Measurements from ENCODE around the gene NPAS2. TPM values are rescaled to one million over a fixed set of nuclear protein-coding genes. Genes with fewer than 3 reads are reported as not detected.

The NPAS2 gene
- total RNA-seq, 2 experiments from 2014 or later = 0.55 to 1.4 TPM

DNA sequence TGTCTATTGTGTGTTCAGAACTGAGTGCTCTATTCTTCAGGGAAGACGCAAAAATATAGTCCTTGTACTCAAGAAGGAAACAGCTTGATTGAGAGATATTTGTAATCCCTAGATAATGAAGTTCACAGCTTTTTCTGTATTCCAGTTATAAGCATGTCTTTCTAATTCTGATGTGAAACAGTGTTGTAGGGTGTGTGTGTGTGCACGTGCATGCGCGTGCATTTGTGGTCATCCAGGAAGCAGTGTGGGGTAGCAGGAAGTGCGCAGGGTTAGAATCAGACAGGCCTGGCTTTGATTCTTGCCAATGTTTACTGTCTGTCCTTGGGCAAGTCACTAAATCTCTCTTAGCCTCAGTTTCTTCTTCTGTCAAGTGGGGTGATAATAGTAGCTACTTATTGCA, 87.9 kb downstream of the NPAS2 start:
- no peak for DNase-seq
- ChIA-PET CTCF (no interaction called here), POLR2A (no interaction called here)
- Mint-ChIP-seq H3K36me3 (ENCODE audit: low read depth) (no peaks in the 10 kb centered on the region), H3K4me1 (no peaks in the 10 kb centered on the region), H3K27ac (no peak overlapping the region), H3K4me3 (no peak overlapping the region), H3K9me3 (no peaks in the 10 kb centered on the region), H3K27me3 (peaks cover 13% of the 10 kb centered on the region)

DNA sequence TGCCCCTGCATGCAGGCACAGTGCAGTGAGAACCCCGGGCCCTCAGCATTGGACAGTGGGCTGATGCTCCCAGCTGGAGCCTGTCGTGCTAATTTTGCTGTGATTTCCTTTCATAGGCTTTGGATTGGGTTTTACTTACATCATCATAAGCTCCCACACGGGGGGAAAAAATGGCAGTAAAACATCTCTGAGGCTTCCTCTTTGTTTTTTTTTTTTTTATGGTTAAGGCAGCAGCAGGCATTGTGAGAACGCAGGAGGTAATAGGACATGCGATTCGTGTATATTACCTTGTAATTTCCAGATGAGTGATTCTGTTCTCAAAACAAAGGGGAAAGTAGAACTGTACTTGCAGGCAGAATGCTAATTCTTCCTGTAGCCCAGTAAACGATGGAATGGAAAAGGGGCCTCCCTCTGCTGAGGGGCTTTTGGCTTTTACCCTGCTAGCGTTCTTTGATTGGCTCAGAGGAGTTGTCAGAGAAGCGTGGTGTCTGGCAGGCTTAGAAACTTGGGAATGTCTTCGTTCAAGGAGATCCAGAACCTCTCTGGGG, 89.7 kb downstream of the NPAS2 start:
- DNase-seq = no peak
- H3K9me3 Mint-ChIP-seq = no peaks in the 10 kb centered on the region
- peaks cover 13% of the 10 kb centered on the region for H3K27me3 Mint-ChIP-seq
- H3K4me3 Mint-ChIP-seq = no peak overlapping the region
- no peaks in the 10 kb centered on the region for H3K36me3 Mint-ChIP-seq (ENCODE audit: low read depth)
- ChIA-PET POLR2A (no interaction called here), CTCF (interaction anchor here (0.6 kb wide), 1 partner anchor 365 kb away, joined by 3 read pairs; no protein-coding TSS in a partner anchor)
- H3K4me1 Mint-ChIP-seq = no peaks in the 10 kb centered on the region
- no peak overlapping the region for H3K27ac Mint-ChIP-seq

DNA sequence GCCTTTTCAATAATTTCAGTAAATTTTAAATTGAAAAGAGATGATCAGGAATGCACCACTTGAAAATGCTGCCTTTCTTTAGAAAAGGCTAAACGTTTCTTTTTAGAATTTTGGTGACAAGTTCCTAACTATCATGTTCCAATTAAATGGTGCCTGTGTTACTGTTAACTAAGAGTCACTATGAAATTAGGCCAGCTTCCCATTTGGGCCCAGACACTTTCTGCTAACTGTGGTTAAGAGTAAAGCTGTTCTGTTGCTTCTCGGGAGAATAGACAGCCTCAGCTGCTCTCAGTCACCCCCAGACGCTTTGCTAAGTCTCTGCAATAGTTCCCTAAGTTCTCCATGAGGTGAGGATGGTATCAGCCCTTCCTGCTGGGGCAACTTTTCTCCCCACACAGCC, 90.2 kb downstream of the NPAS2 start:
- Mint-ChIP-seq H3K27me3 (peaks cover 13% of the 10 kb centered on the region), H3K4me3 (no peak overlapping the region), H3K4me1 (no peaks in the 10 kb centered on the region), H3K36me3 (ENCODE audit: low read depth) (no peaks in the 10 kb centered on the region), H3K27ac (no peak overlapping the region), H3K9me3 (no peaks in the 10 kb centered on the region)
- ChIA-PET POLR2A (no interaction called here), CTCF (no interaction called here)
- no peak for DNase-seq

DNA sequence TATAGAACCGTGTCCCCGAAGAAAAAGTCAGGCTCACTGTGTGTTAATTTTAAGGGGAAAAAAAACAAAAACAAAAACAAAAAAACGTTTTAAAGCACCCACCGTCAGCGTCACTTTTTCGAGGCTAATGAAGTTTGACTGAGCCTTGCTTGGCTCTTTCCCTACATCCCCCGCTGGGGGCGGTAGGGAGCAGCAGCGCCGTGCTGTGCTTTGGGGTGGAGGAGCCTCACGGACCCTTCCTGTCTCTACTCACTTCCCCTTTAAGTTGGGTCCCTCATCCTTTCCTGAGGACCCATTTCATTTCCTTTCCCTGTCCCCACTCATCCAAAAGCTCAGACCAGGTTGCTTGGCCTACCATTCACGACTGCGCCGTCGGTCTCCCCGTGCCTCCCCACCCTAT, 99.4 kb downstream of the NPAS2 start:
- Mint-ChIP-seq H3K4me1 (peaks cover 1% of the 10 kb centered on the region), H3K27me3 (peaks cover 12% of the 10 kb centered on the region), H3K36me3 (ENCODE audit: low read depth) (no peaks in the 10 kb centered on the region), H3K27ac (no peak overlapping the region), H3K4me3 (no peak overlapping the region), H3K9me3 (no peaks in the 10 kb centered on the region)
- ChIA-PET POLR2A (no interaction called here), CTCF (interaction anchor here (1.4 to 2.1 kb wide), 2 partner anchors 10 to 37 kb away, joined by 3 to 11 read pairs; no protein-coding TSS in a partner anchor)
- DNase-seq = no peak

DNA sequence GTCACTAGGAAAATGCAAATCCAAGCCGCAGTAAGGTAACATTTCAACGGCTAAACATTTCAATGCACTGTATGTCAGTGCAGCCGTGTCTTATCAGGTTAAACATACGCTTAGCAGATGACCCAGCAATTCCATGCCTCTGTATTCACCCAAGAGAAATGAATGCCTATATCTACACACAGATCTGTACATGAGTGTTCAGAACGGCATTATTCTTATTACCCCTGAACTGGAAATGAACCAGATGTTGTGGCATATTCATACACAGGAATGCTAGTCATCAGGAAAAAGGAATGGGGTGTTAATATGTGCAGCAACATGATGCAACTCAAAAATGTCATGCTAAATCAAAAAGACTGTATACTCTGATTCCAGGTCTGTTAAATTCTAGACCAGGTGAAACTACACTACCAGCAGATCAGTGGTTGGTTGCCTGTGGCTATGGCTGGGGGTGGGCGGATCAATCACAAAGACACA, 101.8 kb downstream of the NPAS2 start:
- Mint-ChIP-seq H3K4me1 (peaks cover 16% of the 10 kb centered on the region), H3K27ac (no peak overlapping the region), H3K9me3 (no peaks in the 10 kb centered on the region), H3K36me3 (ENCODE audit: low read depth) (no peaks in the 10 kb centered on the region), H3K27me3 (peaks cover 9% of the 10 kb centered on the region), H3K4me3 (no peak overlapping the region)
- no peak for DNase-seq
- ChIA-PET CTCF (no interaction called here), POLR2A (no interaction called here)

DNA sequence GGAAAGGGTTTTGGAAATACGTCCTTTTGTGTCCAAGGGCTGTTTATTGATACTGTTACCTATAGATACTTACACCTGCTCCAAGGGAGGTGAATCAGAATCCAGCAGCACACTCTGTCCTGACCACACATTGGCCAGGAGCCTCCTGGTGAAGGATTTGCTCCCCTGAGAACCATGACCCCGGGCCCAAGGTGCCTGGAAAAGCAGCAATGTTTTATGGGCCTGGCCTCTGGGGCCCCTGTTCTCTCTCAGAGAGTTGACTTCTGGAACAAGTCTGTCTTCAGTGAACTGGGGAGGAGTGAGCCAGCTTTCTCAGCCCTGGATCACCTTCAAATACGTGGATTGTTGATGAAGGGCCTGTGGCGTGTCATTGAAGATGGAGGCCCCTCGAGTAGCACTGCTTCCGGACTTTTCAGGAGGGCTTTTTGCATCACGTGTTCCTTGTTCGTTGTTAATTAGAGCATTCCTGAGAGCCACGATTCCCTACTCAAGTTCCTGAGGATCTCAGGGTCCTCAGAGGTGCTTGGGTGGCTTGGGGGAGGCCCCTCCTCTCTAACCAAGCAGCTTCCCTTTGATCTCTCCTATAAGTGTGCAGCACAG, 103.6 kb downstream of the NPAS2 start:
- H3K36me3 Mint-ChIP-seq (ENCODE audit: low read depth) = no peaks in the 10 kb centered on the region
- ChIA-PET POLR2A (interaction anchor here (1.9 kb wide), 1 partner anchor 17 kb away, joined by 9 read pairs; no protein-coding TSS in a partner anchor), CTCF (no interaction called here)
- no peaks in the 10 kb centered on the region for H3K9me3 Mint-ChIP-seq
- H3K27ac Mint-ChIP-seq = no peak overlapping the region
- peaks cover under 1% of the 10 kb centered on the region for H3K27me3 Mint-ChIP-seq
- H3K4me1 Mint-ChIP-seq = peaks cover 16% of the 10 kb centered on the region
- DNase-seq = no peak
- H3K4me3 Mint-ChIP-seq = no peak overlapping the region

DNA sequence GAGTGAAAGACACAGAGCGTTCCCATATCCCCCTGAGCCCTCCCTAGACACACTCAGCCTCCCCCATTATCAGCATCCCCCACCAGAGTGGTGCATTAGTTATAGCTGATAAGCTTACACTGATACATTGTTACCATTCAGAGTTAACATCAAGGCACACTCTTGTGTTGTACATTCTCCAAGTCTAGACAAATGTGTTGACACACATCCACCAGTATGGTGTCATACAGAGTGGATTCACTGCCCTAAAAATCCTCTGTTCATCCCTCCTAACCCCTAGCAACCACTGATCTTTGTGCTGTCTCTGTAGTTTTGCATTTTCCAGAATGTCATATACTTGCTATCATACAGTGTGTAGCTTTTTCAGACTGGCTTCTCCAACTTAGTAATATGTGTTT, 104.2 kb downstream of the NPAS2 start:
- Mint-ChIP-seq H3K27ac (peak overlapping the region; percentile 44), H3K36me3 (ENCODE audit: low read depth) (no peaks in the 10 kb centered on the region), H3K27me3 (no peaks in the 10 kb centered on the region), H3K4me3 (no peak overlapping the region), H3K9me3 (no peaks in the 10 kb centered on the region), H3K4me1 (peaks cover 16% of the 10 kb centered on the region)
- ChIA-PET POLR2A (interaction anchor here (1.4 to 1.9 kb wide), 2 partner anchors 17 to 78 kb away, joined by 4 to 9 read pairs; partner anchors contain the start of gene RPL31), CTCF (no interaction called here)
- DNase-seq = no peak

DNA sequence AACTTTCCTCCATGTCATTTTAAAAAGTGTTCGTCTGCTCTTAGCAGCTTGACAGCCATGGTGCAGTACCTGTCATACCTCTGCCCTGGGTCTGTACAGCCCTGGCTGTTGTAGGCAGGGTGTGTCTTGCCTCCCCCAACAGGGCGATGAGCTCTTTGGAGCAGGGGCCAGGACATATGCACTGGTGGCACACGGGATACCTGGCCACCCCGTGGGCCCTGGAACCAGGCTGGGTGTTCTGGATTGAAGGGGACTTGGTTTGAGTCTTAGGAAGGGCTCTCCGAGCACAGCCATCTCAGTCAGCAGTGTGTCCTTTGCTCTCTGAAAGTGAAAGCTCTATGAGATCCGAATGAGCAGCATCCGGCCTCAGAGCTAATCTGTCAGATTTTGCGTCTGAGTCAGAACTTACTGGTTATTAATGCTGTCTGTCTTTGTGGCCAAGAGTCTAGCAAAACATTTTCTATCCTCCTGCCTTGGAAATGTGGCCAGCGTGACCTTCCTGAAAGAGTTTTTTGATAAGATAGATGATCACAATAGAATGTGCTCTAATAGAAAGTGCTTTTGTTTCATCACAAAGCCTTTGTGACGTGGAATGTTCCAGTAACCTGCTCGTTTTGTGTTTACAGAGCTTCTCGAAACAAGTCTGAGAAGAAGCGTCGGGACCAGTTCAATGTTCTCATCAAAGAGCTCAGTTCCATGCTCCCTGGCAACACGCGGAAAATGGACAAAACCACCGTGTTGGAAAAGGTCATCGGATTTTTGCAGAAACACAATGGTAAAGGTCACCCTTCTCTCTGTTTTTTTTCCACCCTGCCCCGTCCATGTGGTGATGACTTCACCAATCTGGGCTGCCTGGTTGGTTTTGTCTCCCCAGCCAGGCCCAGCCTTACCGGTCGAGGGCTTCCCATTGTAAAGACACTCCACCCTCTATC, 104.8 kb downstream of the NPAS2 start:
- Mint-ChIP-seq H3K27ac (peak overlapping the region; percentile 44), H3K4me3 (peak overlapping the region; percentile 34), H3K9me3 (no peaks in the 10 kb centered on the region), H3K27me3 (no peaks in the 10 kb centered on the region), H3K36me3 (ENCODE audit: low read depth) (no peaks in the 10 kb centered on the region), H3K4me1 (peaks cover 16% of the 10 kb centered on the region)
- CTCF ChIA-PET = no interaction called here
- POLR2A ChIA-PET = interaction anchor here (1.4 to 1.9 kb wide), 2 partner anchors 16 to 77 kb away, joined by 4 to 9 read pairs; partner anchors contain the start of gene RPL31
- peak; percentile 54 for DNase-seq

DNA sequence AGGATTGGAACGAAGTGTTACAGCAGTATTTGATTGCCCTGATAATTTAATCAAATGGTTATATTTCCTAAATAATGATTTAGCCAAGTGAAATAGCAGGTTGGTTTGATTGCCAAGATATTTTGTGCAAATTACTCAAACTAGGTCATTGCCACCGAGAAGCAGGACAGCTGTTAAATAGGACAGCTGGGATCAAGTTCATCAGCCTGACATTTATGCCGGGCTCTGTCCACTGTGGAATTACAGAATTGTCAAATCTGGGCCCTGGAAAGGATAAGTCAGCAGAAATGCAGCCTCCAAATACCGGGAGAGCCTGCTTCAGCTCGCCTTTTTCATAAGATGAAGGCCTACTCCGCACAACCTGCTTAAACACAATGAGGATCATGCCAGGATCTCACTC, 108.3 kb downstream of the NPAS2 start:
- Mint-ChIP-seq H3K4me3 (no peak overlapping the region), H3K9me3 (no peaks in the 10 kb centered on the region), H3K4me1 (peaks cover 16% of the 10 kb centered on the region), H3K36me3 (ENCODE audit: low read depth) (no peaks in the 10 kb centered on the region), H3K27me3 (no peaks in the 10 kb centered on the region), H3K27ac (no peak overlapping the region)
- POLR2A ChIA-PET = no interaction called here
- no peak for DNase-seq
- CTCF ChIA-PET = no interaction called here

DNA sequence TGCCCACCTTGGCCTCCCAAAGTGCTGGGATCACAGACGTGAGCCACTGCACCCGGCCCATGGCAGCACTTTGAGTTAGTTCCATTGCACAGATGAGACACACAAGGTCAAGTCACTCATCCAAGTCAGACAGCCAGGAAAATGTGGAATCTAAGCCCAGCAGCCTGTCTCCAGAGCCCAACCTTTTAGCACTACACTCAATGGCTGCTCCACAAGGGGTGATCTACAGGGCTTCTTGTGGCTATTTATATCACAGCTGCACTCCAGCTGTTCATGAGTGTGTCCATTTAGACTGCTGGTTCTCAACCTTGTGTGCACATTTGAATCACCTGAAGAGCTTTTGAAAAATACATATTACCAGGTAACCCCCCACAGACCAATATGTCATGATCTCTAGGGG, 109.2 kb downstream of the NPAS2 start:
- Mint-ChIP-seq H3K36me3 (ENCODE audit: low read depth) (no peaks in the 10 kb centered on the region), H3K4me1 (peaks cover 16% of the 10 kb centered on the region), H3K27me3 (no peaks in the 10 kb centered on the region), H3K4me3 (no peak overlapping the region), H3K9me3 (no peaks in the 10 kb centered on the region), H3K27ac (no peak overlapping the region)
- DNase-seq = no peak
- POLR2A ChIA-PET = no interaction called here
- CTCF ChIA-PET = interaction anchor here (1.8 kb wide), 1 partner anchor 10 kb away, joined by 11 read pairs; no protein-coding TSS in a partner anchor

DNA sequence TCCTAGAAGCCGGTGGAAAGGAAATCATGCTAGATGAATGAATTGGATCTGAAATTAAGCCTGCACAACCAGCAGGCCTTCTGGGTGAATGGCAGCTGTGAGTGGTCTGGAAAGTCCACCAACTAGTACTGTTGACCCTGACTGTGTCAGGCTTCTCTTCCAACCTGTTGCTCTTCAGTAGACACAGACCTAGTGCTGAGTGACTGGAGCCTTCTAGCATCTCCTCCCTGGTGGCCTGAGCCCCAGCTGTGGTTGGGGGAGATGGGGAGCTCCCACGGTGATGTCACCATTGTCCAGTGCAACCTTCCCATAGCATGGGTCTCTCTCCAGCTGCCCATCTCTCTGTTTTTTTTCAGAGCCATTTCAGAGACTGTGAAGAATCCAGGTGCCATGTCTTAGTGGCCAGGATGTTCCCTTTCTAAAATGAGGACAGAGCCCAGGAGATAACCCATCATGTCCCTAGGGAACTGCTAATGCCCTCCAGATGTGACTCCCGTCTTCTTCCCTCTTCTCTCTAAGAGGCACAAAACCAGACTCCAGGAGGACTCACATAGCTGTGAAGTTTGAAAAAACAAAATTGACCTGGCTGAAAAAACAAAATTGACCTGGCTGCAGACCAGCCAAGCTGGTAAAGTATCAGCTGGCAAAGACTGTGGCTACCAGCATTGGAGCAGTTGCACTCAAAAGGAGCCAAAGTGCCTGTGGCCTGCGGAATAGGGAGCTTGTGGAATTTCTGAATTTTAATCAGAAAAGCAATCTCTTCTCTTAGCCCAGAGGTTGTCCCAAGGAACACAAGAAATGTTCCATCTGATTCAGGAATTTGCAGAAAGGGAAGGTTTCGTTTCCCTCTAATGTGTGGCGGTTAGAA, 114.8 kb downstream of the NPAS2 start:
- Mint-ChIP-seq H3K9me3 (no peaks in the 10 kb centered on the region), H3K4me3 (no peak overlapping the region), H3K4me1 (no peaks in the 10 kb centered on the region), H3K27me3 (no peaks in the 10 kb centered on the region), H3K36me3 (ENCODE audit: low read depth) (no peaks in the 10 kb centered on the region), H3K27ac (no peak overlapping the region)
- CTCF ChIA-PET = no interaction called here
- POLR2A ChIA-PET = no interaction called here
- DNase-seq = no peak

DNA sequence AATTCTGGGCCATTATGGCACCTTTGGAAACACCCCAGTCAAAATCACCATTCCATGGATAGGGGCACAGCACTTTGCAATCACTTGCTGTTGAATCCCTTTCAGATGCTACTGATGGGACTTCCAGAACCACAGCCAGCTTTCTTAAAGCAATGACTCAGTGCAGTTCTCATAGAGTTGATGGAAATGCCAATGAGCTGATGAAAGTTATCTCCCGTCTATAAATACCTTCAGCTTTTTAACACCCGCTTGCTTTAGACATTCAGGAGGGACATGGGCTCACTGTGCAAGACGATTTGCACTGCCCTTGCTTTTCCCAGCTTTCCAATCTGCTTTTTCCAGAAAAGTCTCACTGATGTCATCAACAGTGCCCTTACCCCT, 115.4 kb downstream of the NPAS2 start:
- ChIA-PET POLR2A (no interaction called here), CTCF (no interaction called here)
- no peaks in the 10 kb centered on the region for H3K27me3 Mint-ChIP-seq
- DNase-seq = no peak
- no peak overlapping the region for H3K4me3 Mint-ChIP-seq
- H3K4me1 Mint-ChIP-seq = no peaks in the 10 kb centered on the region
- no peaks in the 10 kb centered on the region for H3K36me3 Mint-ChIP-seq (ENCODE audit: low read depth)
- no peak overlapping the region for H3K27ac Mint-ChIP-seq
- H3K9me3 Mint-ChIP-seq = no peaks in the 10 kb centered on the region
